NK-92 treated with Interleukin-12 subunit alpha and Interleukin-12 subunit beta, amount 100 ng/mL, for 24 hours (cell line): Measurements from ENCODE around the gene CFAP61.
"Not testable (repeated sequence)": the region's sequence is repeated elsewhere in the genome, so short reads cannot be mapped to it uniquely, and the experiment has no call there.

Experiments
- DNase-seq: peaks from one replicate; lab custom pipeline; 2025; lab: John Stamatoyannopoulos, UW

CFAP61 gene, protein sequence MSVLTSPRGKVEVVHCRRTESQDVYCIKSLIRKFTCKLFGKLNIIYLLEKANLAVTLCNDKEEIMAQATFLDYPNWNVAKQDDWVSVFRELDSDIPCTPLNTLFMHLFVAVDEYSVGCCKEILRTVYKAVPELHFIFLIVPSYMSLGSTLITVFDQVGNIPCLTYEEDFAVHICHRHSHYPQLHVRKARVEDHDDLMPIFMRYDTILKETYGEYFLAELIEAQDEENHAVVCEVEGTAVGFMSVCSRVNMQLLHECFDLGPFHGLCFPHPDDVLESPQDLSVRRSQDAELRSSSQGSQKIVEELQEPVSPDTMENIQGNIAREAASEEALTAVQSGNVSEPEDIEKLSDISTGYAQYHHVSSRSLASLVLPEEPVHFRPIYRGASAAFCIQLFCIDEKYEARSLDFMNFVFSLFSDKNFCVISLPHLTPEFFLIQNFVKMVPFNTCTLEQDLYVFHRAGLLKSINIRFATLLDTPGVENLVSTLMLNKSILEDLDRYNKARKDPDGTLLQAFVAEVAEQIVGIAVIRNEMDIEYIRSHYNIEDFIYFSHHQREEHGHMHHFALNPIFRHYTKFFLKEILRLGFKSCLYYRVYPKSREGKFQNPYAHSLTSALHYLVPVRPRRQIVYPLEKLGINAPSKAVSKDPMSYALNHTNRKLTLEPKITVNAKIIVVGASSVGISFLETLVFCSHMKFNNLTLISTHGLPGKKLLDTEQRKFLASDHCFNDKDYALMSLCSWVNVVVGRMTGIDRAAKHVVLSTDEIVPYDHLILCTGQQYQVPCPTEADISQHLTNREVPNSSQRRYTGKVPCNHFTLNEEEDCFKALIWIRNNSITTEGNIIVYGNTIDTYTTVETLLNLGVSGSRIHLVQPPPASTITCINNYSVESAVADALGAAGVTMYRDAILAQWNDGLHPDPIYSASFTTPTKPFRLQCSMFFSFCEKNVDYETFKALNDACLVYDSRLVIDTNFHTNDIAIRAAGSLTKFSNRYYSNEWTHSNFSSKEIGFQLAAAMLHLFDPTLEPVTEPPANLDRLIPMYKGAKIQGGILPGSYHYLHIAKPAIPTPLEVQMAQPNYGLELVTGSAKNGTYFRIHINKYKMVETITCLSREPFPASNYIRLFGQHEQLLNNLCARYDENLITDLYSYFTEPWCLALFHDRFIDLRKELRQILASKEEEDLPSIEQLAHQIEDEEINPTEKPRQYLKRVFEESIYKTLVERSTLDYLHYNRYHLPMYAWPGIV

DNA sequence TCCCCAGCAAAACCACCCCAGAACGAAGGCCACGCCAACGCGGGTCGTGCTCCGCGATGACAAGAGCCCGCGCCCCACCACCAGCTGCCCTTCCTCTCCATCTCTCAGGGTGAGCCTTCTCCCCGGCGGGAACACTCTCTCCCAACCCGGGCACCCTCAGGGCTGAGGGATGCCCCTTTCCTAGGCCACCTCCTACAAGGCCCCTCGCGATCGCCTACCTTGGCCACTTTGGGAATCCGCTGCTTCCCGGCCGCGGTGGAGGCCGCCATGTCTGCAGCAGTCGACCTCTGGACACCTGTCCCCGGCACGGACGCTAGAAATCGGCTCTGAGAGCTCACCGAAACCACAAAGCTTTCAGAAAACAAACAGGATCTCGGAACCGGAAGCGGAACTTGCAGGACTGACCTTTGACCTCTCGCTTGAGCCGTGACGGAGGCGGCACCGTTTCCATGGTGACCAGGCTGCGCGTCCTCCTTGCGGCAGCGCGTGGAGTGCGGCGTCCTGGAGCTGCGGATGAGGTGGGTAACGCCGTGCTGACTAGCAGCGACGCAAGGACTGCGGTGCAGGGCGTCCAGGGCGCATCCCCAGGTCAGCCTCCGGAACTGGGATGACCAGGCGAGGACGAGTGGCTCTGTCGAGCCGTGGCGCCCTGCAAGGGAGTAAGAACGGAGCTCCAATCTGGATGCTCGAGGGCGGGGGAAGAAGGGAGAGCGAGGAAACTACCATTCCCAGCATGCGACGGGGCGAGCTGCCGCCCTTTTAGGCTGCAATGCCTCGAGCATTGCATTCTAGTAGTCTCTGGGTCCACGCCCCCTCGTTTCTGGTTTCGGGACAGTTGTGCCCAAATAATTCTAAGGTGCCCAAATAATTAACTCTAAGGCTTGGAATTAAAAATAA is at the start of gene CFAP61, which contains the start of gene CRNKL1:
TSS of gene CFAP61 (plus strand) at position 459 of the 897 bp plus-strand sequence. CDS start 4,122 bp downstream, outside the sequence.
TSS of gene CRNKL1 (minus strand) at position 393 of the 897 bp plus-strand sequence. CDS start at position 269, 124 bp downstream.
- DNase-seq = peak; percentile 93

DNA sequence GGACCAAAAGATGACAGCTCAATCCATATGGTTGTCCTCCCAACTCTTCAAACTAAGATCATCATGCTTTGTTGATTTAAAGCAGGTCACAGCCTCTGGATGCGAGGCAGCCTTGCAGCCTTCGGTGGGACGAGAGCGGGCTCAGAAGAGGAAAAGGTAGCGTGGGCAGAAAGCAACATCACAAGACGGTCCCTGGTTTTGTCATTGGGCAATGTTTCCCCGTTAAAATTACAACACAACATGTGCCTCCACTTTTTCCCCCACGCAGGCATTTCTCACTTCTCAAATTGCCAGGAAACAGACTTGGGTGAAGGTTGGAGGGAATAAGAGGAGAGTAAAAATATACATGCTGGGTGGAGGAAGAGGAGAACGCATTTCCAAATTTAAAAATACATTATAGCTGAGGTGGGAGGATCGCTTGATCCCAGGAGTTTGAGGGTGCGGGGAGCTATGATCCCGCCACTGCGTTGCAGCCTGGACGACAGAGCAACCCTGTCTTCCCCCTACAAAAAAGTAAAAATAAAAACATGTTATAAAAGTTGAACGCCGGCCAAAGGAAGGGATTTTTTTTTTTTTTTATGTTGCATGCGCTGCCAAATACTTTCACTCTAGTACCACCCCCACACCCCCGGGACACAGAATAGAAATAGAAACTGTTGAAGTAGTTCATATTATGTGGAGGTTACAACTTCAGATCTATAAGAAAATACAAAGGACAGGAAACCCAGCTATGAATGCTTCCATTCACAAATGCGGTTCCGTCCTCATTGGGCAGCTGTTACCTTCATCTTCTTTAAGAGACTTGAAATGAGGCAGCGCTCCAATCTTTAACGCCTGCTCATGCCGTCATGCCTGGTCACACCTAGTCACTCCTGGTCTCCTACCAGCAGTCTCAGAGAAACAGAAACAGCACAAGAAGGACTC is 49.0 kb upstream of the CFAP61 start:
- DNase-seq = no peak

DNA sequence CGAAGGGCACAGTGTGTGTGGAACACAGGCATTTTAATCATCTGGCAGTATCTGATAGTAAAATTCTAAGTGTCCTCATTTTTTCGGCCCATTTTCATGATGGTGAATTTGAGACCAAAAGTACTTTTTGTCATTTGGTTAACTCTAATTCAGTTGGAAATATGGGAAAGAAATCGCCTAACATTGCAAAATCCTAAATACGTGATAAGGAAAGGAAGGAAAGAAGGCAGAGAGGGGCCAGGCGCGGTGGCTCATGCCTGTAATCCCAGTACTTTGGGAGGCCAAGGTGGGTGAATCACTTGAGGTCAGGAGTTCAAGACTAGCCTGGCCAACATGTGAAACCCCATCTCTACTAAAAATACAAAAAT is 48.4 kb upstream of the CFAP61 start:
- not testable (repeated sequence) for DNase-seq

DNA sequence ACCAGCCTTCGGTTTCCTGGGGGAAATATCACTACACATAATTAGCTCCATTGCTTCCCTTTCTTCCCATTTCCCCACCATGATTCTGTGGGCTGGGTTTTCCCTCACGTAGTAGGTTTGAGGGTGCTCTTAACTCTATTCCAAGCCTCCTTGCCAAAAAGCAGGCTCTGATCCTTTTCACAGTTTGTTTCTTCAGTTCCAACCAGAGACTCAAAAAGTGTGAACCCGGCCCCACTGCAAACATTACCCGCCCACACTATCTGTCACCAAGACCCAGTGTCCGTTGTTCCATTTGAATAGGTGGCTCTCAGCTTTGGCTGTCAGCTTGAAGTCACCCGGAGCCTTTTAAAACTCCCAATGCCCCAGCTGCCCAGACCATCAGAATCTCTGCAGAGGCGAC is 47.0 kb upstream of the CFAP61 start:
- no peak for DNase-seq

DNA sequence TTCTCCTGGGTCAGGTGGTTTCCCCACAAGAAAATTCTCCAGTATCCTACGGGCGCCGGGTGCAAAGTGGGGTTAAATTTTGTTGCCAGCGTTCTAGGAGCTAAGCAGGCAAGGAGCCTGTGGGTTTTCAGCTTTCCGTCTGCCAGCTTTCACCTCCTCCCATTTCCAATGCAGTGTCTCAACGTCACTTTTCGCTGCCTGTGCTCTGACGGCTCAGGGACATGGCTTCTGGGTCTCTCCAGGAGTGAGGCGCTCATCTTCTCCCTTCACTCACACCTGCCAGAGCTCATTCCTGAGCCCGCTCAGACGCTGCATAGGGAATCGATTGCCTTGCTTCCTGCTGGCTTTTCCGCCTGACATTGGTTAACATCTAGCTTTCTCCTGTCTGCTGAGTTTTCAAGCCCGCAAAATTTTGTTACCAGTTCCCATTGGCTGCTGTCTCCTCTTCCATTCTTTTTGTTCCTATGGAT is 42.5 kb upstream of the CFAP61 start:
- DNase-seq = no peak

DNA sequence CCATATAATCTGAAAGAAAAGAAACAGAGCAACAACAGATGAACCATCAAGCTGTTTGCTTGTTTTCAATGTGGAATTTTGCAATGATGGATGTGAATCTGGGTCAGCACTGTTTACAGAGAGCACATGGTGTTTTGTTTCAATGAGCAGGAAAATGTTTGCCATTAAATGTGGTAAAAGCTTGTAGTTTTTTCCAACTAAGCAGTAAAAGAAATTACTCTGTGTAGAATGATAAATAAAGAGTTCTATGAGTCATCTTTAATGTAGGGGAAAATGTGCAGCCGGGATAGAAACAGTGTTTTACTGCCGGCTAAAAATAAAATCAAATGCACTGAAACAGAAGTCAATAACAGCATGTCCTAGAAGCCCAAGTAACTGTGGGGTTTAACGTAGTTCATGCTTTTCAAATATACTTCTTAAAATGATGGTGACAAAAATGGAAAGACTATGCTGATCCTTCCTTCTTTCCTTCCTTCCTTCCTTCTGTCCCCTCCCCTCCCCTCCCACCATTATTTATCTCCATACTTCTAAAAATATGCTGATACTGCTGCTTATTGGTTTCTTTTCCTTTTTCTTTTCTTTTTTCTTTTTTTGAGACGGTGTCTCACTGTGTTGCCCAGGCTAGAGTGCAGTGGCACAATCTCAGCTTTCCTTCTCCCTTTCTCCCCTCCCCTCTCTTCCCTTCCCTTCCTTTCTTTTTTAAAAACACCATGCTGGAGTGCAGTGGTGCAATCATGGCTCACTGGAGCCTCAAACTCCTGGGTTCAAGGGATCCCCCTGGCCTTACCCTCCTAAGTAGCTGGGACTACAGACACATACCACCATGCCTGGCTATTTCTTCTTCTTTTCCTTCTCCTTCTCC is 41.5 kb upstream of the CFAP61 start:
- no peak for DNase-seq

DNA sequence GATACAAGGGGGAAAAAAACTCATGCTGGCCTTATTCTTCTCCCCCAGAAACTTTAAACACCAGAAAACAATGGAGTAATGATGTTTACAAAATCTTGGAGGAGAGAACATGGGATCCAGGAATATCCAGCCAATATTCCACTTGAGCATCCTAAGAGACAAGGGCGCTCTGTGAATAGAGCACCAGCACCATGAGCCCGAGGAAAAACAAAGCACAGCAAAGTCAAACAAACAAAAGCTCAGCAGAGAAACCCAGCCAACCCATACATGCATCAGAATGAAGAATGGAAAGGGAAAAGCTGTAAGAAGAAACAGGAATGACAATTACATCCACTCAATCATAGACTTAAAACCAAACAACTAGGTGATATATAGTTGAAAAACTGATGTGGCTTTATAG is 39.8 kb upstream of the CFAP61 start:
- no peak for DNase-seq

DNA sequence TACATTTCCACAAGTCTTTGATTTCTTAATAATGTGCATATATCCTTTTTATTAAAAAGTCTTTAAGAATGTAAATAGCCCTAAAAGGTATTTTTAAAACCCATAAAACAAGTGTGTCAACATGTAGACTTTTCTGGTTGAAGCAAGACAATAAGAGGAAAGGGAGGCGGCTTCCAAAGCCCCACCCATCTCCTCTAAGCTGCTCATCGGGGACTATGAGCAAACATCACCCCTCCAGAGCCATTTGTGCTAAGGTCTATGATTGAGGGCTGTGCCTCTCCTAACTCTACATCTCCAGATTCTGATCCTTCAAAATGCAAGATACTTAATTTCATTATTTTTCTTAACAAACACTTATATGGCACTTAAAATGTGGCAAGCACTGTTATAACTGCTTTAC is 37.7 kb upstream of the CFAP61 start:
- DNase-seq = no peak

DNA sequence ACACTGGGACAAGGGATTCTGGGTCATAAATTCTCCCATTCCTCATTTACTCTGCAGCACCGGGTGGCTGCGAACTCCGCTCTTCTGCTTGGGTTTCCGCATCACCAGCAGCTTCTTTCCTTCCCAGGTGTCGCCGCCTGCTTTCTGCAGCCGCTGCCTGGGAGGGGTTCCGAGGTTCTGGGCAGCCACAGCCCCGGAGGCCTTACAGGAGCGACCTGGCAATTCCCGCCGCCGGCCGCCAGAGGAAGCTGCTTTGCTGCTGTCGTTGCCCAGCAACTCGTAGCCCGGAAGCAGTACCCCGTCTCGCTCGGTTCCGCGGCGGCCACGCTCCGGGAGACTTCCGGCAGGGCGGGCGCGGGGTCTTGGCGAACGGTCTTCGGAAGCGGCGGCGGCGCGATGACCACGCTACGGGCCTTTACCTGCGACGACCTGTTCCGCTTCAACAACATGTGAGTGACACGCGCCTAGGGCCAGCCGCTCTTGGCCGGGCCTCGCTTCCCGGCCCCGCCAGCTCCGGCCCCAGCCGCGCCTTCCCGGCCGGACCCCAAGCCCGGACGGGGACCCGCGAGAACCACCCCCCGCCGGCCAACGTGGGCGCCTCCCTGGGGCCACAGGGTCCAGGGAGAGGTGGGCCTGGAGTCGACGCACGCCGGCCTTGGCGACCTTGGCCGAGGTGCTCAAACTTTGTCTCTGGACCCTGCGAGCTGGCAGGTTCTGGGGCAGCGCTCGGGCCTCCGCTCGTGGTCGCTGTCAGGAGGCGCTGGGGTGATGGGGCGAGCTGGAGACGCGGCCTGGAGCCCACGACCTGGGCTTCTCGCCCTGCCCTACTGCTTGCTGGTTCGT is 35.1 kb upstream of the CFAP61 start, which contains the start of gene NAA20:
TSS of gene NAA20 (plus strand) at position 362 of the 843 bp plus-strand sequence. CDS start at position 397, 35 bp downstream.
- DNase-seq = peak; percentile 85

DNA sequence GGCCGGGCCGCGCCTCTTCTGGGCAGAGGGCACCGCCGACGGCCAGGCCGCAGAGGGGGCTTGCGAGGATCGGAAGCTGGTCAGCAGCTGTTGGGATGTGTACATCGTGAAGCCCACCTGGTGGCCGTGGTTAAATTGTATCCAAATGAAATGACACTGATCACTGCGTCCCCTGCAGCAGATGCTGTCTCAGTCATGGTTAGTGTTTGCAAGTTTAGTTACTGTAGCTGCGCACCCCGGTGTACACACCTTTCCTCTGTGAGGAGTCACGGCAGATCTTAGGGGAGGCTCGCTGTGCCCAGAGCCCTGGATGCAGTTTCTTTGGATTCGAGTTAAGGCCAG is 34.5 kb upstream of the CFAP61 start:
- no peak for DNase-seq

DNA sequence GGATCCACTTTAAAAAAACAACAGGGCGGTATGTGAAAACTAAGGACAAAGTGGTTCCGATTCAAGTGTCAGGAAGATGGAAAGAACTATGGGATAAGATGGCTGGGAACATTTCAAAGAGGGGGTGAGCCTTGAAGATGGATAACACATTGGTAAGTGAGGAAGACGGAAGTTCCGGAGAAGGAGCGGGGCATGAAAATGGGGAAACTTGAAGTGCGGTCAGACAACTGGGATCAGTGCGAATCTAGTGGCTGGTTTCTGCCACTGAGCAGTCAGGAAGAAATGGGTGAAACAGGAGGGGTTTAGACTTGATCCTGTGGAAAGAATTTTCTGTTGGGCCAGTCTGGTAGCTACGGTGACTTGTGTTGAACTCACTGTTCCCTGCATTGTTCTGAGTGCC is 34.0 kb upstream of the CFAP61 start:
- no peak for DNase-seq

DNA sequence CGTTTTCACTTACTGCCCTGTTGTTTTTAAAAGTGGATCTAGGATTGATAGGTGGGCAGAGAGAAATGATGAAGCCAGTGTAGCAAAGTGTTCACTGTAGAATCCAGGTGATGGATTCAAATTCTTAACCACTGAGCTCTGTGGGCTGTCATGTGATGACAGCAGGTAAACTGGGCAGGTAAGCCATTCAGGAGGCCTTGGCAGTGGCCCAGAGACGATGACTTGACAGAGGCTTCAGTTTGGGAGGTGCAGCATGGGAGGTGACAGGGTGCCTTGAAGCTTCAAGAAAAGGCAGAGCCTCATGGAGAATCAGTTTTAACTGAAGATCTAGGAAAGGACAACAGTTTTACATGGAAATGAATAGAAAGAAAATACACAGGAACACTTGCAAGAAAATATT is 33.2 kb upstream of the CFAP61 start:
- no peak for DNase-seq

DNA sequence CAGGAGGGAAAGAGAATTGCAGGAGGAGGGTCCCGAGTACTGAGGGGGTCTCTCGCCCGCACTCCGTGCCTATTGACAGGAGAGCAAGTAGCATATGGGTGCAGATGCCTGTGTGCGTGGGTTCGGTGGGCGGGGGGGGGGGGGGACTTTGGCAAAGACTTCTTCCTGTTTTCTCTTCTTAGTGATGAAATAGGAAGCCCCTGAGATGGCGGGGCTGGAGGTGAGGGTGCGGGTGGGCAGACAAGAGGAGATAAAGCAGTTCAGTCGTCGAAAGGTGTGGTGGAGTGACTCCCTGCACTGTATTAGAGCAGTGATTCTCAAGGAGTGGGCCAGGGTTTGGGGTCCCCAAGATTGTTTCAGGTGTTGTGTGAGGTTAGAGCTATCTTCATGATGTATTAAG is 31.4 kb upstream of the CFAP61 start:
- DNase-seq = no peak

DNA sequence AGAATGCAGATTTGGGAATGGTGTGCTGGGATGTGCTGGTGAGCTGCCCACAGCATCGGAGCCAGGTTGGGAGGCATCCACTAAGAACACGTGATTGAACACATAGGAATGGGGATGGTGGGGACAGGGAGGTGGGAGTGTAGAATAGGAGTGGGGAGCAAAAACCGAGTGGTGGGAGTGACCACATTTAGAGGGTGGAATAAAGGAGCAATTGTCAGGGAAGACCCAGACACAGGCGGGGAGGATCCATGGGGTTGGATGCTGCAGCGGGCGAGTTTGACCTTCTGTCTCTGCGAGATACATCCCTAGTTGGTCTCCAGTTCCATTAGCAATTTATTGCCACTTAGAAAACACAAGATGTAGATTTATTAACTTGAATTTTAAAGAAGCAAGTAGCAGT is 30.5 kb upstream of the CFAP61 start:
- no peak for DNase-seq

DNA sequence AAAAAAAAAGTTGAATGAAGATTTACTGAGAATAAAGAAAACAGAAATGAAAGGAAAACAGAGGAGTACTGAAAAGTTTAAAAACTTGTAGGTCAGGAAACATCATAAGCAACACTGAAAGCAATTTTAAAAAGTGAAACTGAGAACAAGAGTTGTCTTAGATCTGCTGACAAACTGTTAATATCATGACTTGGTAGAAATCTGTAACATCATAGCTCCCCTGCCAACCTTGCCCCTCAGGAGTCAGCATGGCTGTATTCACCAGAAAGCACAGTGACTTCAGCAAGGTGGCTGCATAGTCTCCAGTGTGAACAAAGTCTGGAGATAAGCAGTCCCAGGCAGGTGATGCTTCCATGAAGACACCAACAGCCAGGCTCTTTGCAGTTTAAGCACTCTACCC is 29.8 kb upstream of the CFAP61 start:
- no peak for DNase-seq

DNA sequence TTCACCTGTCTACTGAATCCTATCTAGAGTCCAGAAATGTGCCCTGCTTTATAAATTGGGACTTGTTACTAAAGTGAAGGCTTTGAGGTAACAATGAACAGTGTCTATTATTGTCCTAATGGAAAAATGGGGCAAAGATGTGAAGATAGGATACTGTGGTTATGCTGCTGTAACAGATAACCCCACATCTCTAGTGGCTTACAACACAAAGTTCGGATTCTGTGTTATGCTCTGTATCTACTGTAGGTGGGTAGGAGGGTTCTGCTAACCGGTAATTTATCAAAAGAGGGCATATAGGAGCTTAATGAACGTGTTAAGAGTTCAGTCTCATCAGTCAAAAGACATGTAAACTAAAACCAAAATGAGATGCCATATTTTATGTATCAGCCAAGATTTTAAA is 28.9 kb upstream of the CFAP61 start:
- DNase-seq = no peak

DNA sequence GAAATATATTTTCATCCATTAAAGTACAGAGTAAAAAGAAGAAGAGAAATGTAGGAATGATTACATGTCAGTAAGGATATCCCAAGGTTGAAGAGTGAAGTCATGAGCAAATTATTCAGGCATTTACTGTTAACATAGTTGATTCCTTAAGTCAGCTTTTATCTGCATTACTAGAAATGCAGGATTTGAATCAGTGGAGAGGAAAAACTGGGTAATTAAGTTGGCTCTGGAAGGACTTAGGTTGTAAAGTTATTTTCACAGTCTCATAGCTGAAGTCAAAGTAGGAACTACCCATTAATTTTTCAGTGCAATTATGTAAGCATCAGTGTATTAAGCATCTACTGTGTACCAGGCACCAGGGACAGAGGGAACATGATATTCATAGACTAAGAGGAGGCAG is 27.4 kb upstream of the CFAP61 start:
- DNase-seq = no peak

DNA sequence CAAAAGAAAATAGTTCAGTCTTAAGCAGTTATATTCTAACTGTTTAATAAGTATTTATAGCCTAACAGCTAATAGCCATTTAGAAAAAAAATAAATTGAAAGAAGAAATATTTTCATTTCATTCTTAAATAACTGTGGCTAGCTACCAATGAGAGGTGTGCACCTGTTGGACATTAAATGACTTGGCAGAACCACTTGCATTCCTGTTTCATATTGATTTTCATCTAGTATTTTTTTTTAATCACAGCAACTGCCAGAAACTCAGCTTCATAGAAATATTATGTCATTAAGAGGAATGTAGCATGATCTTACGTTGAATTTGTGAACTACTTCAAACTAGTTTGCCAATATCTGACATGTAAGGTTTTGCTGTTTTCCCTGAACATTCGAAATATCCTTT is 25.0 kb upstream of the CFAP61 start:
- DNase-seq = no peak
